ENCODE results near the gene MAPK1. TPM values are rescaled to one million over a fixed set of nuclear protein-coding genes. Genes with fewer than 3 reads are reported as not detected.
"Not testable (repeated sequence)": the region's sequence is repeated elsewhere in the genome, so short reads cannot be mapped to it uniquely, and the experiment has no call there.

MAPK1 gene
- total RNA-seq, 4 donors from 2014 or later, result 72.3 to 121 (median 85.2) TPM

DNA sequence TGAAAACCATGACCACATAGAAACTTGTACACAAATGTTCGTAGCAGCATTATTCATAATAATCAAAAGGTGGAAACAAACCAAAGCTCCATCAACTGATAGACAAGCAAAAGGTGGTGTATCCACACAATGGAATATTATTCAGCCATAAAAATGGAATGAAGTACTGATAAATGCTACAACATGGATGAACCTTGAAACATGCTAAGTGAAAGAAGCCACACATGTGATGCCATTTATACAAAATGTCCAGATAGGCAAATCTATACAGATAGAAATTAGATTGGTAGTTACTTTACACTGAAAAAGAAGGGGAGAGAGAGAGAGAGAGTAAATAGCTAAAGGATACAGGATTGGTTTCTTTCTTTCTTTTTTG is 27.7 kb downstream of the MAPK1 start:
- DNase-seq (ENCODE audit: low spot score in 2 of 2), result no peak
- H3K4me3 ChIP-seq (ENCODE audit: low read depth, poor library complexity, severe bottlenecking), result no peak overlapping the region
- intact Hi-C loops (cut with DNase I; ENCODE audit: low total_unique reads), result no loop called here
- 92 to 94% methylated on average over 1 of the region's 1 CpG for WGBS, 2 donors
- TF ChIP-seq, protein P1, sequence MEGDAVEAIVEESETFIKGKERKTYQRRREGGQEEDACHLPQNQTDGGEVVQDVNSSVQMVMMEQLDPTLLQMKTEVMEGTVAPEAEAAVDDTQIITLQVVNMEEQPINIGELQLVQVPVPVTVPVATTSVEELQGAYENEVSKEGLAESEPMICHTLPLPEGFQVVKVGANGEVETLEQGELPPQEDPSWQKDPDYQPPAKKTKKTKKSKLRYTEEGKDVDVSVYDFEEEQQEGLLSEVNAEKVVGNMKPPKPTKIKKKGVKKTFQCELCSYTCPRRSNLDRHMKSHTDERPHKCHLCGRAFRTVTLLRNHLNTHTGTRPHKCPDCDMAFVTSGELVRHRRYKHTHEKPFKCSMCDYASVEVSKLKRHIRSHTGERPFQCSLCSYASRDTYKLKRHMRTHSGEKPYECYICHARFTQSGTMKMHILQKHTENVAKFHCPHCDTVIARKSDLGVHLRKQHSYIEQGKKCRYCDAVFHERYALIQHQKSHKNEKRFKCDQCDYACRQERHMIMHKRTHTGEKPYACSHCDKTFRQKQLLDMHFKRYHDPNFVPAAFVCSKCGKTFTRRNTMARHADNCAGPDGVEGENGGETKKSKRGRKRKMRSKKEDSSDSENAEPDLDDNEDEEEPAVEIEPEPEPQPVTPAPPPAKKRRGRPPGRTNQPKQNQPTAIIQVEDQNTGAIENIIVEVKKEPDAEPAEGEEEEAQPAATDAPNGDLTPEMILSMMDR (IDR thresholded peaks at IDR 0.05), result no peak
- TF ChIP-seq POLR2A (IDR thresholded peaks at IDR 0.05), result no peak

DNA sequence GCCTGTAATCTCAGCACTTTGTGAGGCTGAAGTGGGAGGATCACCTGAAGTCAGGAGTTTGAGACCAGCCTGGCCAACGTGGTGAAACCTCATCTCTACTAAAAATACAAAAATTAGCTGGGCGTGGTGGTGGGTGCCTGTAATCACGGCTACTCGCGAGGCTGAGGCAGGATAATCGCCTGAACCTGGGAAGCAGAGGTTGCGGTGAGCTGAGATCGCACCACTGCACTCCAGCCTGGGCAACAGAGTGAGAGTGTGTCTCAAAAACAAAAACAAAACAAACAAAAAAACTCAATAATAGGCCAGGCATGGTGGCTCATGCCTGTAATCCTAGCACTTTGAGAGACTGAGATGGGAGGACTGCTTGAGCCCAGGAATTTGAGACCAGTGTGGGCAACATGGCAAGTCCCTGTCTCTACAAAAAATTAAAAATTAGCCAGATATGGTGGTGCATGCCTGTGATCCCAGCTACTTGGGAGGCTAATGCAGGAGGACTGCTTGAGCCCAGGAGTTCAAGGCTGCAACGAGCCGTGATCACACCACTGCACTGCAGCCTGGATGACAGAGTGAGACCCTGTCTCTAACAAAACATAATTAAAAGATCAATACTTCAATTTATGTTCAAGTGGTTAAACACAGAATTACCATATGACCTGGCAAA is 28.2 kb downstream of the MAPK1 start:
- intact Hi-C loops (cut with DNase I; ENCODE audit: low total_unique reads); DNase-seq (ENCODE audit: low spot score in 2 of 2); H3K4me3 ChIP-seq (ENCODE audit: low read depth, poor library complexity, severe bottlenecking): not testable (repeated sequence)
- WGBS, 2 donors, result 84 to 91% methylated on average over 10 of the region's 10 CpGs

DNA sequence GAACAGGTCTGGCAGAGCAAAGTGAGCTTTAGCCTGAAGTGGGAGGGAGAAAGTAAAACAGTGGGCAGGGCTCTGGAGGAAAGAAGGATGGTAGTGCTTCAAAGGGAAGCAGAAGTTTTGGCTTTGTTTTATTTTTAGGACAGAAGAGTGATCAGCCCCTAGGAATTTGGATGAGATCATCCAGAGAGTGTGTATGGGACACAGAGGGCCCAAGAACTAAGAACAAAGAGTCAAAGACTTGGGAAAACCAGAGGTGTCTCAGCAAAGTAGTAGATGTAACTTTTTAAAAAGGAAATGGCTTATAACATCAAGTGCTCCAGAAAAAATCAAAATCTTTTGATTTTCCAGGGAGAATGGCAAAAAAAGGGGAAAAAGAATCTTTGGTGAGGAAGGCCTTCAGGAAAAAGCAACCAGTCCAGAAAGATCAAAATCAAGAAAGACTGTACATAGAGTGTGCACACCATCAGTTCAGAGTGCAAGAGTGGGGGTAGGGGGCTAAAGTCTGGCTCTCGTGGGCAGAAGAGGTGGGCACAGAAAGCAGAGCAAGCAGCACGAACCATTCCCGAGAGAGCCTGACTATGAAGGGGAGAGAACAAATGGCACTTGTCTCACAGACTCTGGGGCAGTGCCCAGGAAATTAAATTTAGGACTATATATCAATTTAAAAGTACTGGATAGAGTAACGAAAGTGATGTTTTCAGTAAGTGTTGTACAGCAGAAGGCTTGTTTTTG is 30.0 kb downstream of the MAPK1 start:
- 50 to 54% methylated on average over 4 of the region's 4 CpGs for WGBS, 2 donors
- H3K4me3 ChIP-seq (ENCODE audit: low read depth, poor library complexity, severe bottlenecking), result no peak overlapping the region
- intact Hi-C loops (cut with DNase I; ENCODE audit: low total_unique reads), result no loop called here
- no peak for DNase-seq (ENCODE audit: low spot score in 2 of 2)
- no peak for TF ChIP-seq POLR2A (IDR thresholded peaks at IDR 0.05)
- TF ChIP-seq, protein P1 (IDR thresholded peaks at IDR 0.05), result no peak

DNA sequence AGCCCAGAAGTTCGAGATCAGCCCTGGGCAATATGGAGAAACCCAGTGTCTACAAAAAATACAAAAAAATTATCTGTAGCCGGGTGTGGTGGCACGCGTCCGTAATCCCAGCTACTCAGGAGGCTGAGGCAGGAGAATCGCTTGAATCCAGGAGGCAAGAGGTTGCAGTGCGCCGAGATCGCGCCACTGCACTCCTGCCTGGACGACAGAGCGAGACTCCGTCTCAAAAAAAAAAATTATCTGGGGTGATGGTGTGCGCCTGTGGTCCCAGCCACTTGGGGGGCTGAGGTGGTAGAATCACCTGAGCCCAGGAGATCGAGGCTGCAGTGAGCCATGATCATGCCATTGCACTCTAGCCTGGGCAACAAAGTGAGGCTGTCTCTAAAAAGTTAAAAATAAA is 31.0 kb downstream of the MAPK1 start:
- intact Hi-C loops (cut with DNase I; ENCODE audit: low total_unique reads); DNase-seq (ENCODE audit: low spot score in 2 of 2); H3K4me3 ChIP-seq (ENCODE audit: low read depth, poor library complexity, severe bottlenecking): not testable (repeated sequence)
- WGBS, 2 donors, result 94 to 96% methylated on average over 15 of the region's 15 CpGs

DNA sequence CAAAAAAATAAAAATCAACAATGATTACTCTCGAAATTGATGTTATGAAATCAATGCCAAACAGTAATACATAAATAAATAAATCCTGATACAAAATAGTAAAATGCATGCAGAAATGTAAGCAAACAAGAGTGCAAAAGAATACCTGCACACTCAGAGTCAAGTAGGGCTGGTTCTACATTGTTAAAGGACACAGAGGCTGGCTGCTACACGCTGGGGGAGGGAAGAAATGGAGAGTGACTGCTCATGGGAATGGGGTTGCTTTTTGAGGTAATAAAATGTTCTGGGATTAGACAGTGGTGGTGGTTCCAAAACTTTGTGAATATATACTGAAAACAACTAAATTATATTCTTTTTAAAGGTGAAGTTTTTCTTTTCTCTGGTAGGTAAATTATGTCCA is 32.1 kb downstream of the MAPK1 start:
- WGBS, 2 donors, result 23 to 26% methylated on average over 2 of the region's 2 CpGs
- H3K4me3 ChIP-seq (ENCODE audit: low read depth, poor library complexity, severe bottlenecking), result no peak overlapping the region
- DNase-seq (ENCODE audit: low spot score in 2 of 2), result no peak
- intact Hi-C loops (cut with DNase I; ENCODE audit: low total_unique reads), result no loop called here
- TF ChIP-seq POLR2A (IDR thresholded peaks at IDR 0.05), result no peak
- TF ChIP-seq, protein P1 (IDR thresholded peaks at IDR 0.05), result no peak

DNA sequence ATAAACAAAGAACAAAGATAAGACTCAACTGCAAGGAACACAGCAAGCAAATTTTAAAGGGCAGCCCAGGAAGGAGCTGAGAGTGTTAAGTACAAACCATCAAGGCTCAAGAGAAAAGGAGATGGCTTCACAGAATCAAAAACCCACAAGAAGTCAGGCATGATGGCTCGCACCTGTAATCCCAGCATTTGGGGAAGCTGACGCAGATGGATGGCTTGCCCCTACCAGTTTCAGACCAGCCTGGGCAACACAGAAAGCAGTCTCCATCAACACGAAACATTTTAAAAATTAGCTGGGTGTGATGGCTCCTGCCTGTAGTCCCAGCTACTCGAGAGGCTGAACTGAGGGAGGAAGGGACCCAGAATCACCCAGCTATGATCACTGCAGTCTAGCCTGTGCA is 32.6 kb downstream of the MAPK1 start:
- no peak overlapping the region for H3K4me3 ChIP-seq (ENCODE audit: low read depth, poor library complexity, severe bottlenecking)
- no peak for TF ChIP-seq POLR2A (IDR thresholded peaks at IDR 0.05)
- TF ChIP-seq, protein P1 (IDR thresholded peaks at IDR 0.05), result no peak
- 55 to 64% methylated on average over 4 of the region's 4 CpGs for WGBS, 2 donors
- intact Hi-C loops (cut with DNase I; ENCODE audit: low total_unique reads), result no loop called here
- DNase-seq (ENCODE audit: low spot score in 2 of 2), result no peak
